ENCODE data around the gene MPC1.
"Not testable (repeated sequence)": the region's sequence is repeated elsewhere in the genome, so short reads cannot be mapped to it uniquely, and the experiment has no call there.

Gene MPC1

GRCh38 chr6:166395351-166395750 is 12.6 kb upstream of the MPC1 start:
- no peaks in the 10 kb centered on the region for H3K36me3 ChIP-seq (ENCODE audit: control insufficient read depth in 5 of 5, insufficient read depth in 5 of 5, low read length in 5 of 5)
- peaks cover 0 to 5% (median 3%) of the 10 kb centered on the region in 5 donors for H3K9me3 ChIP-seq (ENCODE audit: control insufficient read depth in 5 of 5, low read length in 5 of 5)
- no peak overlapping the region for H3K27ac ChIP-seq (ENCODE audit: low read depth, low read length)
- H3K4me3 ChIP-seq (ENCODE audit: low read depth in 1 of 5, low read length in 5 of 5), result no peak overlapping the region
- H3K27me3 ChIP-seq (ENCODE audit: control insufficient read depth in 5 of 5, insufficient read depth in 4 of 5, low read length in 5 of 5), result peaks cover 0 to 9% (median 6%) of the 10 kb centered on the region in 5 donors
- no peak overlapping the region for H3K9ac ChIP-seq (ENCODE audit: low read length in 5 of 5)
- H3K4me1 ChIP-seq (ENCODE audit: control insufficient read depth in 5 of 5, insufficient read depth in 5 of 5, low read length in 5 of 5), result peaks cover 0 to 4% (median 0%) of the 10 kb centered on the region in 5 donors

DNA sequence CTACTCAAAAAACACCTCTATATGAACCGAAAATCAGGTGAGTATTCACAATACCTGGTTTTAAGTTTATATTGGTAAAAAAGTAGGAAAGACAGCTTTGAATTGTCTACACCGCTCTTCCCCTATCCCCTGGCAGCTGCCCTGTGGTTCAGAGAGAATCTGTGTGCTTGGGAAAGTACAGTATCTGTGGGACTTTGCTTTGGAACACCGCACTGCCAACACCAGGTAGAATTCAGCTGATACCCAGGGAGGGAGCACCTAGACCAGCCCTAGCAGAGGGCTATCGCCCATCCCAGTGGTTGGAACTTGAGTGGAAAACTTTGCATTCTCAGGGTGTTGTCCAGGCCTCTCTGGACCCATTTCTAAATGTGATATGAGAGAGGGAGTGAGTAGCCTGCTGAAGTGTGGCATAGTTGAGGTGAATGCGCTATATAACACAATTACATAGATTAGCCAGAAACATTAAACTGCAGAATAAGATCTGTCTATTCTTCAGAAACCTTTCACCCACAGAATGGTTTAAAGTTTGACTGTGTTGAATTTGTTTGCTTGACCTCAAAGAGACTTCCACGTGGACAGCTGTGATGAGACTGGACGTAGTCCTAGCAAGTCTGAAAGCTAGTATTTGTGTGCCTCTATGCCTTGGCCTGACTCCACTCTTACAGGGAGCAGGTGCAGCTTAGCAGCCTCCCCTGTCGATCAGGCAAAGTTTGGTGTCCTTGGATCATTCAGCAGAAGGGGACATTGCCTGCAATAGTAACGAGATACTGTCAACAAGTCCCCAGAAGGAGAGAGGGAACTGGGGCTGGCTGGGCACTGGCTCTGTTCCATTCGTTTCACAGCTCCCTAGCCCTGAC is 11.5 kb upstream of the MPC1 start:
- Histone ChIP-seq H3K9me3 (ENCODE audit: control insufficient read depth in 5 of 5, low read length in 5 of 5) (peaks cover 0 to 5% (median 3%) of the 10 kb centered on the region in 5 donors), H3K27ac (ENCODE audit: low read depth, low read length) (no peak overlapping the region), H3K36me3 (ENCODE audit: control insufficient read depth in 5 of 5, insufficient read depth in 5 of 5, low read length in 5 of 5) (no peaks in the 10 kb centered on the region), H3K9ac (ENCODE audit: low read length in 5 of 5) (no peak overlapping the region), H3K27me3 (ENCODE audit: control insufficient read depth in 5 of 5, insufficient read depth in 4 of 5, low read length in 5 of 5) (peaks cover 0 to 9% (median 6%) of the 10 kb centered on the region in 5 donors), H3K4me1 (ENCODE audit: control insufficient read depth in 5 of 5, insufficient read depth in 5 of 5, low read length in 5 of 5) (no peaks in the 10 kb centered on the region), H3K4me3 (ENCODE audit: low read depth in 1 of 5, low read length in 5 of 5) (no peak overlapping the region)

DNA sequence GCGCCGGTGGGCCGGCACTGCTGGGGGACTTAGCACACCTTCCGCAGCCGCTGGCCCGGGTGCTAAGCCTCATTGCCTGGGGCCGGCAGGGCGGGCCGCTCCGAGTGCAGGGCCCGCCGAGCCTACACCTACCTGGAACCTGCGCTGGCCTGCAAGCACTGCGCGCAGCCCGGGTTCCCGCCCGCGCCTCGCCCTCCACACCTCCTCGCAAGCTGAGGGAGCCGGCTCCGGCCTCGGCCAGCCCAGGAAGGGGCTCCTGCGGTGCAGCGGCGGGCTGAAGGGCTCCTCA is 10.7 kb upstream of the MPC1 start:
- Histone ChIP-seq H3K4me3 (ENCODE audit: low read depth in 1 of 5, low read length in 5 of 5) (no peak overlapping the region), H3K27ac (ENCODE audit: low read depth, low read length) (no peak overlapping the region), H3K27me3 (ENCODE audit: control insufficient read depth in 5 of 5, insufficient read depth in 4 of 5, low read length in 5 of 5) (peaks cover 0 to 9% (median 5%) of the 10 kb centered on the region in 5 donors), H3K9ac (ENCODE audit: low read length in 5 of 5) (no peak overlapping the region), H3K4me1 (ENCODE audit: control insufficient read depth in 5 of 5, insufficient read depth in 5 of 5, low read length in 5 of 5) (peaks cover 0 to under 1% (median 0%) of the 10 kb centered on the region in 5 donors), H3K36me3 (ENCODE audit: control insufficient read depth in 5 of 5, insufficient read depth in 5 of 5, low read length in 5 of 5) (no peaks in the 10 kb centered on the region), H3K9me3 (ENCODE audit: control insufficient read depth in 5 of 5, low read length in 5 of 5) (peaks cover 0 to 5% (median 3%) of the 10 kb centered on the region in 5 donors)

- not testable (repeated sequence) for H3K4me1 ChIP-seq (ENCODE audit: control insufficient read depth in 5 of 5, insufficient read depth in 5 of 5, low read length in 5 of 5); H3K36me3 ChIP-seq (ENCODE audit: control insufficient read depth in 5 of 5, insufficient read depth in 5 of 5, low read length in 5 of 5); H3K9ac ChIP-seq (ENCODE audit: low read length in 5 of 5); H3K4me3 ChIP-seq (ENCODE audit: low read depth in 1 of 5, low read length in 5 of 5); H3K27me3 ChIP-seq (ENCODE audit: control insufficient read depth in 5 of 5, insufficient read depth in 4 of 5, low read length in 5 of 5); H3K27ac ChIP-seq (ENCODE audit: low read depth, low read length); H3K9me3 ChIP-seq (ENCODE audit: control insufficient read depth in 5 of 5, low read length in 5 of 5)
Measured at GRCh38 chr6:166392755-166393534, 10.2 kb upstream of the MPC1 start.

DNA sequence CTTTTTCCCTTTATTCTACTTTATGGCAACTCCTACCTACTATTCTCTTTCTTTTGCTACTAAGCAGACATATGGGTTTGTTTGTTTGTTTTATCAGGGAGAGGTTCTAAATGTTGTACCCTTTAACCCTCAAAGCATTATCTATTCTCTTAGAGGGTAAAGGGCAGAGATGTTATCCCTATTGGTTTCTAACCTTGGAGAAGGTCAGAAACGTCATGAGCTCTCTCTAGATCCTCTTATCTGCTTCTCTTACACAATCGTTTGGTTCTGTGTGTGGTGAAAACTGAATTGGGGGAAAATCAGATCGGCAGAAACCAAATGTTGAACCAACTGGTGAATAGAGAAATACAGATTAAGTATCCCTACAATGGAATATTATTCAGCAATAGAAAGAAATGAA is 6.4 kb upstream of the MPC1 start:
- H3K36me3 ChIP-seq (ENCODE audit: control insufficient read depth in 5 of 5, insufficient read depth in 5 of 5, low read length in 5 of 5), result no peaks in the 10 kb centered on the region
- H3K27ac ChIP-seq (ENCODE audit: low read depth, low read length), result no peak overlapping the region
- no peak overlapping the region for H3K9ac ChIP-seq (ENCODE audit: low read length in 5 of 5)
- H3K9me3 ChIP-seq (ENCODE audit: control insufficient read depth in 5 of 5, low read length in 5 of 5), result no peaks in the 10 kb centered on the region
- H3K27me3 ChIP-seq (ENCODE audit: control insufficient read depth in 5 of 5, insufficient read depth in 4 of 5, low read length in 5 of 5), result no peaks in the 10 kb centered on the region
- H3K4me1 ChIP-seq (ENCODE audit: control insufficient read depth in 5 of 5, insufficient read depth in 5 of 5, low read length in 5 of 5), result peaks cover 0 to 13% (median 8%) of the 10 kb centered on the region in 5 donors
- H3K4me3 ChIP-seq (ENCODE audit: low read depth in 1 of 5, low read length in 5 of 5), result no peak overlapping the region

DNA sequence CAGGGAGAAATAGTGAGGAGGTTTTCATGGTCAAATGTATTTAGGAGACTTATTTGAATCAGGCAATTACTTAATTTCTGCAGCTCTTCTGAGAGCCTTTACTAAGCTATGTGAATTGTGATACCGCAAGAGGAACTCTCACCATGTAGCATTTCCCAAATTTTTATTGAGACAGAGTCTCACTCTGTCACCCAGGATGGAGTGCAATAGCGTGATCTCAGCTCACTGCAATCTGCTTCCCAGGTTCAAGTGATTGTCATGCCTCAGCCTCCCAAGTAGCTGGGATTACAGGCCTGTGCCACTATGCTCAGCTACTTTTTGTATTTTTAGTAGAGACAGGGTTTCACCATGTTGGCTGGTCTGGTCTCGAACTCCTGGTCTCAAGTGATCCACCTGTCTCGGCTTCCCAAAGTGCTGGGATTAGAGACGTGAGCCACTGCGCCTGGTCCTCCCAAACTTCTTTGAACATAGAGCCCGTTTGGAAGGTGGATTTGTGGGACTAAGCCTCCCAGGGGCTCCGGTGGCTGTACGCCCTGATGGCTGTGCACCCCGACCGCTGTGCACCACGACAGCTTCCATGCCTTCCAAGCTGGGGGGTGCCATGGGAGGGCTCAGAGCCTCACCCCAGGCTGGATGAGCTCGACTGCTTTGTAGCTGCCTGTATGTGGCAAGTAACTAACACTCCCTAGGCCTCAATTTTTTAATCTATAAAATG is 5.7 kb upstream of the MPC1 start:
- H3K27me3 ChIP-seq (ENCODE audit: control insufficient read depth in 5 of 5, insufficient read depth in 4 of 5, low read length in 5 of 5), result no peaks in the 10 kb centered on the region
- no peak overlapping the region for H3K9ac ChIP-seq (ENCODE audit: low read length in 5 of 5)
- no peaks in the 10 kb centered on the region for H3K36me3 ChIP-seq (ENCODE audit: control insufficient read depth in 5 of 5, insufficient read depth in 5 of 5, low read length in 5 of 5)
- no peaks in the 10 kb centered on the region for H3K9me3 ChIP-seq (ENCODE audit: control insufficient read depth in 5 of 5, low read length in 5 of 5)
- no peak overlapping the region for H3K27ac ChIP-seq (ENCODE audit: low read depth, low read length)
- H3K4me3 ChIP-seq (ENCODE audit: low read depth in 1 of 5, low read length in 5 of 5), result no peak overlapping the region
- H3K4me1 ChIP-seq (ENCODE audit: control insufficient read depth in 5 of 5, insufficient read depth in 5 of 5, low read length in 5 of 5), result peaks cover 0 to 13% (median 10%) of the 10 kb centered on the region in 5 donors

DNA sequence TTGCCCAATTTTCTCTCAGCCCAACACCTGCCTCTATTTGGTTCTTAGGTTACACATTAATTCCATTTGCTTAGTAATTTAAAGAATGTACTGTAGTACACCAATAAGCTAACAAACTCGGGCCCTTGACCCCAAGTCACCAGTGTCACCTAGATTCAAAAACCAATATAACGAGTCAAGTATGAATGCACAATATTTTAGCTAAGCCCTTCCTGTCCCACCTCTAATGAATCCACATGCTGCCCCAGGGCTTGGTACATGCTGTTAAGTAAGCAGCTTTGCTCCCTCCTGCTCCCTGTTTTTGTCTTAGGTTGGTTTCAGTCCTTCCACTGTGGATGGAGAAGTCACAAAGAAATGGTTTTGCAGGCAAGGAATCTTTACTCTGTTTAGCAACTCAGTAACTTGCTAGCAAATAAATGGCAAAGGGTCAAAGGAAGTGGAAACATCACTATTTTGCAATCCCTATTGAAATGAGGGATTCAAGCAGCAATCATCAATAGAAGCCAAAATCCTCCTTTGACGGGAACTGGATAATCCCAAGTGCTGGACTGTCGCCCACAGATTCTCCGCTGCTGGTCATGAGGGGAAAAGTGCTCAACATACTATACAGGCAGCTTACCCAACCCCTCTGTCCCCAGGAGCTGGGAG is 5.0 kb upstream of the MPC1 start:
- H3K9ac ChIP-seq (ENCODE audit: low read length in 5 of 5), result no peak overlapping the region
- H3K9me3 ChIP-seq (ENCODE audit: control insufficient read depth in 5 of 5, low read length in 5 of 5), result no peaks in the 10 kb centered on the region

GRCh38 chr6:166387098-166387497 is 4.4 kb upstream of the MPC1 start:
- H3K9me3 ChIP-seq (ENCODE audit: control insufficient read depth in 5 of 5, low read length in 5 of 5); H3K36me3 ChIP-seq (ENCODE audit: control insufficient read depth in 5 of 5, insufficient read depth in 5 of 5, low read length in 5 of 5); H3K27ac ChIP-seq (ENCODE audit: low read depth, low read length); H3K27me3 ChIP-seq (ENCODE audit: control insufficient read depth in 5 of 5, insufficient read depth in 4 of 5, low read length in 5 of 5); H3K9ac ChIP-seq (ENCODE audit: low read length in 5 of 5); H3K4me3 ChIP-seq (ENCODE audit: low read depth in 1 of 5, low read length in 5 of 5): not testable (repeated sequence)
- H3K4me1 ChIP-seq (ENCODE audit: control insufficient read depth in 5 of 5, insufficient read depth in 5 of 5, low read length in 5 of 5), result peaks cover 0 to 20% (median 12%) of the 10 kb centered on the region in 5 donors

More for the DNA sequence above, 5.0 kb upstream of the MPC1 start:
- H3K27ac ChIP-seq (ENCODE audit: low read depth, low read length), result no peak overlapping the region
- H3K4me3 ChIP-seq (ENCODE audit: low read depth in 1 of 5, low read length in 5 of 5), result no peak overlapping the region
- H3K27me3 ChIP-seq (ENCODE audit: control insufficient read depth in 5 of 5, insufficient read depth in 4 of 5, low read length in 5 of 5), result no peaks in the 10 kb centered on the region
- H3K36me3 ChIP-seq (ENCODE audit: control insufficient read depth in 5 of 5, insufficient read depth in 5 of 5, low read length in 5 of 5), result no peaks in the 10 kb centered on the region
- H3K4me1 ChIP-seq (ENCODE audit: control insufficient read depth in 5 of 5, insufficient read depth in 5 of 5, low read length in 5 of 5), result peaks cover 0 to 15% (median 10%) of the 10 kb centered on the region in 5 donors

DNA sequence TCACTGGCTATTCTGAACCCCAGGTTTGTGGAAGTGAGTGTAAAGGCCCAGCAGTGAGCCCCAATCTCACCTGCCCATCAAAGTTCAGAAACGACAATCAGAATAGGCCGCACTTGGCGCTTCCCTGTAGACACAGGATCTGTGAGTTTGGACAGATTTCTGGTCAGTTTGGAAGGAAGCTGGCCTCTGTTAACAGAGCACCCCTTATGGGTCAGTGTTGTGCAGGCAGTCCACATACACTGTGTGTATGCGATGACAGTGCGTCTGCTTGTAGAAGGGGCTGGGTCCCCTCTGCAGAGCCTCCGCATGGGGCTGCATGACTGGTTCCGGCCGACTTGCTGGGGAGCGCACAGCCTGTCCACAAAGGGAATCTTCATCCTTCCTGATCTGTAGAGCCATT is 3.4 kb upstream of the MPC1 start:
- Histone ChIP-seq H3K9me3 (ENCODE audit: control insufficient read depth in 5 of 5, low read length in 5 of 5) (no peaks in the 10 kb centered on the region), H3K4me3 (ENCODE audit: low read depth in 1 of 5, low read length in 5 of 5) (no peak overlapping the region), H3K27me3 (ENCODE audit: control insufficient read depth in 5 of 5, insufficient read depth in 4 of 5, low read length in 5 of 5) (no peaks in the 10 kb centered on the region), H3K27ac (ENCODE audit: low read depth, low read length) (no peak overlapping the region), H3K36me3 (ENCODE audit: control insufficient read depth in 5 of 5, insufficient read depth in 5 of 5, low read length in 5 of 5) (no peaks in the 10 kb centered on the region), H3K4me1 (ENCODE audit: control insufficient read depth in 5 of 5, insufficient read depth in 5 of 5, low read length in 5 of 5) (peaks cover 0 to 28% (median 18%) of the 10 kb centered on the region in 5 donors), H3K9ac (ENCODE audit: low read length in 5 of 5) (no peak overlapping the region)

All from subcutaneous abdominal adipose tissue (tissue), 5 donors.